H9 (cell line): Measurements from ENCODE around the gene ELFN2. TPM values are rescaled to one million over a fixed set of nuclear protein-coding genes. Genes with fewer than 3 reads are reported as not detected.

Experiments used
- DNase-seq: peaks from one replicate; pipeline ENCODE4 v3.0.0-alpha.2; 2017
- H2AFZ ChIP-seq: one replicate; pipeline ENCODE4 v1.6.1; 2013; ENCODE audit warnings: mild to moderate bottlenecking, low read length, control low read depth, moderate library complexity
- H2AK5ac ChIP-seq: 2 replicates; pipeline ENCODE4 v1.6.1; 2013; ENCODE audit warnings: low read length, control low read depth, mixed read lengths; ENCODE audit not compliant: insufficient read length
- H2BK120ac ChIP-seq: one replicate; pipeline ENCODE4 v1.6.1; 2013; ENCODE audit warnings: low read depth, mild to moderate bottlenecking, low read length, control low read depth, inconsistent platforms; ENCODE audit not compliant: poor library complexity, severe bottlenecking
- H2BK12ac ChIP-seq: 2 replicates; pipeline ENCODE4 v1.6.1; 2013; ENCODE audit warnings: low read length, control low read depth, mixed read lengths, low read depth; ENCODE audit not compliant: insufficient read length
- H2BK15ac ChIP-seq: 2 replicates; pipeline ENCODE4 v1.6.1; 2013; ENCODE audit warnings: low read depth, low read length, control low read depth
- H2BK20ac ChIP-seq: one replicate; pipeline ENCODE4 v1.6.1; 2013; ENCODE audit warnings: low read depth, mild to moderate bottlenecking, low read length, control low read depth, inconsistent platforms; ENCODE audit not compliant: poor library complexity, severe bottlenecking
- H2BK5ac ChIP-seq: 2 replicates; pipeline ENCODE4 v1.6.1; 2013; ENCODE audit warnings: low read length, control low read depth, mixed read lengths; ENCODE audit not compliant: insufficient read length
- H3K14ac ChIP-seq: 2 replicates; pipeline ENCODE4 v1.6.1; 2013; ENCODE audit warnings: low read length, control low read depth; ENCODE audit not compliant: insufficient read depth
- H3K18ac ChIP-seq: 2 replicates; pipeline ENCODE4 v1.6.1; 2013; ENCODE audit warnings: low read depth, mild to moderate bottlenecking, mixed read lengths, low read length, control low read depth; ENCODE audit not compliant: insufficient read length
- H3K23ac ChIP-seq: 2 replicates; pipeline ENCODE4 v1.6.1; 2013; ENCODE audit warnings: low read length, control low read depth, mixed read lengths, low read depth; ENCODE audit not compliant: insufficient read length
- H3K23me2 ChIP-seq: 2 replicates; pipeline ENCODE4 v1.6.1; 2013; ENCODE audit warnings: low read depth, mild to moderate bottlenecking, mixed read lengths, low read length, control low read depth; ENCODE audit not compliant: insufficient read length, poor library complexity, severe bottlenecking
- H3K27ac ChIP-seq: 2 replicates; pipeline ENCODE4 v1.5.1; 2013; ENCODE audit warnings: low read length, control low read depth, mixed read lengths, low read depth; ENCODE audit not compliant: insufficient read length
- H3K27me3 ChIP-seq: 2 replicates; pipeline ENCODE4 v1.6.1; 2013; ENCODE audit warnings: low read length, control low read depth, inconsistent platforms; ENCODE audit not compliant: insufficient read depth
- H3K4ac ChIP-seq: 2 replicates; pipeline ENCODE4 v1.6.1; 2013; ENCODE audit warnings: low read depth, mild to moderate bottlenecking, control low read depth, inconsistent platforms, low read length, moderate library complexity
- H3K4me1 ChIP-seq: 2 replicates; pipeline ENCODE4 v1.6.1; 2013; ENCODE audit warnings: low read length, control low read depth, inconsistent platforms; ENCODE audit not compliant: insufficient read depth
- H3K4me2 ChIP-seq: 2 replicates; pipeline ENCODE4 v1.6.1; 2013; ENCODE audit warnings: low read length, control low read depth, mixed read lengths; ENCODE audit not compliant: insufficient read length, insufficient read depth
- H3K56ac ChIP-seq: 2 replicates; pipeline ENCODE4 v1.6.1; 2013; ENCODE audit warnings: low read depth, mild to moderate bottlenecking, mixed read lengths, low read length, control low read depth; ENCODE audit not compliant: insufficient read length
- H3K79me1 ChIP-seq: 2 replicates; pipeline ENCODE4 v1.6.1; 2013; ENCODE audit warnings: low read depth, mild to moderate bottlenecking, moderate library complexity, low read length, control low read depth, inconsistent platforms; ENCODE audit not compliant: insufficient read depth, poor library complexity, severe bottlenecking
- H3K79me2 ChIP-seq: 2 replicates; pipeline ENCODE4 v1.6.1; 2013; ENCODE audit warnings: low read length, control low read depth, inconsistent platforms; ENCODE audit not compliant: insufficient read depth
- H3K9ac ChIP-seq: 2 replicates; pipeline ENCODE4 v1.6.1; 2013; ENCODE audit warnings: low read length, control low read depth, mixed read lengths; ENCODE audit not compliant: insufficient read length; ENCODE audit errors: extremely low read depth
- H3K9me3 ChIP-seq: one replicate; pipeline ENCODE4 v1.6.1; 2013; ENCODE audit warnings: low read depth, low read length, inconsistent platforms; ENCODE audit not compliant: control insufficient read depth
- H3T11ph ChIP-seq: one replicate; pipeline ENCODE4 v1.6.1; 2013; ENCODE audit warnings: mild to moderate bottlenecking, low read length, control low read depth, inconsistent platforms
- H4K20me1 ChIP-seq: one replicate; pipeline ENCODE4 v1.6.1; 2013; ENCODE audit not compliant: control insufficient read depth, insufficient read length, insufficient read depth
- H4K5ac ChIP-seq: 2 replicates; pipeline ENCODE4 v1.6.1; 2013; ENCODE audit warnings: low read depth, mild to moderate bottlenecking, mixed read lengths, low read length, control low read depth; ENCODE audit not compliant: insufficient read length
- H4K8ac ChIP-seq: replicated peaks from 2 replicates; pipeline ENCODE4 v1.6.1; 2013; ENCODE audit warnings: low read length, control low read depth, mixed read lengths, low read depth; ENCODE audit not compliant: insufficient read length
- H4K91ac ChIP-seq: 2 replicates; pipeline ENCODE4 v1.6.1; 2013; ENCODE audit warnings: low read depth, mild to moderate bottlenecking, moderate library complexity, mixed read lengths, low read length, control low read depth; ENCODE audit not compliant: insufficient read length
- H3K27ac Mint-ChIP-seq, 3 experiments: 2 replicates in 2 of 3; 3 replicates in 1 of 3; pipeline ENCODE4 v1.8.0; 2020 to 2021; ENCODE audit warnings: mixed read lengths in 3 of 3, mild to moderate bottlenecking in 1 of 3, moderate library complexity in 1 of 3
- H3K27me3 Mint-ChIP-seq: 2 replicates; pipeline ENCODE4 v1.8.0; 2021; ENCODE audit warnings: low read depth, mild to moderate bottlenecking, moderate library complexity, mixed read lengths
- H3K36me3 Mint-ChIP-seq, 3 experiments: 2 replicates in 2 of 3; 3 replicates in 1 of 3; pipeline ENCODE4 v1.8.0; 2020 to 2021; ENCODE audit warnings: low read depth in 3 of 3, mixed read lengths in 3 of 3; ENCODE audit not compliant: insufficient read depth in 1 of 3
- H3K4me1 Mint-ChIP-seq, 2 experiments: 2 replicates each; pipeline ENCODE4 v1.8.0; 2020; ENCODE audit warnings: mixed read lengths in 2 of 2
- H3K4me3 Mint-ChIP-seq, 2 experiments: 2 replicates in 1 of 2; 3 replicates in 1 of 2; pipeline ENCODE4 v1.8.0; 2020 to 2021; ENCODE audit warnings: mild to moderate bottlenecking in 2 of 2, mixed read lengths in 2 of 2, moderate library complexity in 1 of 2
- H3K9me3 Mint-ChIP-seq, 2 experiments: 2 replicates in 1 of 2; 3 replicates in 1 of 2; pipeline ENCODE4 v1.8.0; 2020; ENCODE audit warnings: mild to moderate bottlenecking in 2 of 2, mixed read lengths in 2 of 2, moderate library complexity in 1 of 2
- WGBS: extraction: QIAGEN DNeasy Blood & Tissue Kit; methylation state at CpG from one replicate; pipeline ENCODE4 v1.1.7; 2013; ENCODE audit warnings: missing lambda C conversion rate, low lambda C conversion rate, mixed read lengths; ENCODE audit not compliant: insufficient read length; ENCODE audit errors: extremely low coverage; 5-methylcytosine and 5-hydroxymethylcytosine counted together
- total RNA-seq: library from RNA; stranded (reverse); gene quantifications from 2 replicates; pipeline ENCODE4 v1.2.1, GENCODE V29; 2021
- TF ChIP-seq, protein P1 (sequence below): fragments of 200-600 bp; sonication (generic); conservative IDR thresholded peaks from 3 replicates; pipeline ENCODE4 v1.8.0; 2021; ENCODE audit warnings: antibody characterized with exemption, mild to moderate bottlenecking

Gene ELFN2
- total RNA-seq, 1 experiment from 2014 or later = 0.70 TPM

GRCh38 chr22:37394341-37394740 lies 32.9 kb downstream of the ELFN2 start:
- H3K56ac ChIP-seq = no peak overlapping the region
- H3T11ph ChIP-seq = no peak overlapping the region
- H4K91ac ChIP-seq = no peak overlapping the region
- H3K14ac ChIP-seq = no peak overlapping the region; the same call in 1 of the 2 replicates
- Mint-ChIP-seq H3K4me3 (no peak overlapping the region), H3K36me3 (no peaks in the 10 kb centered on the region), H3K4me1 (peaks cover 3 to 19% of the 10 kb centered on the region in 2 experiments; a peak in 3 of 4 replicates), H3K9me3 (no peaks in the 10 kb centered on the region), H3K27me3 (peaks cover 7% of the 10 kb centered on the region), H3K27ac (peak overlapping the region in 1 of 3 experiments; percentile 62; a peak in 1 of 7 replicates)
- no peak overlapping the region for H2BK12ac ChIP-seq
- H3K9ac ChIP-seq = no peak overlapping the region
- H2BK120ac ChIP-seq = no peak overlapping the region
- no peak overlapping the region for H3K27ac ChIP-seq
- H3K9me3 ChIP-seq = no peaks in the 10 kb centered on the region
- H2AK5ac ChIP-seq = no peak overlapping the region
- H3K79me1 ChIP-seq = no peaks in the 10 kb centered on the region
- H4K8ac ChIP-seq = no peak overlapping the region
- H3K79me2 ChIP-seq = no peaks in the 10 kb centered on the region
- no peaks in the 10 kb centered on the region for H3K23me2 ChIP-seq
- H3K23ac ChIP-seq = no peak overlapping the region
- no peak overlapping the region for H2BK15ac ChIP-seq
- no peak overlapping the region for H3K18ac ChIP-seq
- H2BK20ac ChIP-seq = no peak overlapping the region
- H3K4me2 ChIP-seq = no peak overlapping the region
- no peak overlapping the region for H2AFZ ChIP-seq
- no peaks in the 10 kb centered on the region for H4K20me1 ChIP-seq
- no peak overlapping the region for H3K4ac ChIP-seq
- H3K4me1 ChIP-seq = no peaks in the 10 kb centered on the region
- H2BK5ac ChIP-seq = no peak overlapping the region
- no CpG with 5 or more reads among the region's 20 CpGs for WGBS
- H3K27me3 ChIP-seq = no peaks in the 10 kb centered on the region
- TF ChIP-seq, protein P1, sequence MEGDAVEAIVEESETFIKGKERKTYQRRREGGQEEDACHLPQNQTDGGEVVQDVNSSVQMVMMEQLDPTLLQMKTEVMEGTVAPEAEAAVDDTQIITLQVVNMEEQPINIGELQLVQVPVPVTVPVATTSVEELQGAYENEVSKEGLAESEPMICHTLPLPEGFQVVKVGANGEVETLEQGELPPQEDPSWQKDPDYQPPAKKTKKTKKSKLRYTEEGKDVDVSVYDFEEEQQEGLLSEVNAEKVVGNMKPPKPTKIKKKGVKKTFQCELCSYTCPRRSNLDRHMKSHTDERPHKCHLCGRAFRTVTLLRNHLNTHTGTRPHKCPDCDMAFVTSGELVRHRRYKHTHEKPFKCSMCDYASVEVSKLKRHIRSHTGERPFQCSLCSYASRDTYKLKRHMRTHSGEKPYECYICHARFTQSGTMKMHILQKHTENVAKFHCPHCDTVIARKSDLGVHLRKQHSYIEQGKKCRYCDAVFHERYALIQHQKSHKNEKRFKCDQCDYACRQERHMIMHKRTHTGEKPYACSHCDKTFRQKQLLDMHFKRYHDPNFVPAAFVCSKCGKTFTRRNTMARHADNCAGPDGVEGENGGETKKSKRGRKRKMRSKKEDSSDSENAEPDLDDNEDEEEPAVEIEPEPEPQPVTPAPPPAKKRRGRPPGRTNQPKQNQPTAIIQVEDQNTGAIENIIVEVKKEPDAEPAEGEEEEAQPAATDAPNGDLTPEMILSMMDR = no peak
- DNase-seq = no peak
- H4K5ac ChIP-seq = no peak overlapping the region
